Brain microvascular endothelial cell (primary cell): ENCODE measurements around the gene NEK7.

Experiments used
- DNase-seq: peaks from one replicate; pipeline ENCODE4 v3.0.0-alpha.2; 2020
- H3K27ac ChIP-seq: fragments of 250-450 bp; sonication (Bioruptor Pico); 2 replicates; pipeline ENCODE4 v1.5.1; 2020; ENCODE audit warnings: mild to moderate bottlenecking, moderate library complexity
- H3K27me3 ChIP-seq: fragments of 250-450 bp; sonication (Bioruptor Pico); replicated peaks from 2 replicates; pipeline ENCODE4 v1.5.1; 2020; ENCODE audit warnings: mild to moderate bottlenecking
- H3K36me3 ChIP-seq: fragments of 250-450 bp; sonication (Bioruptor Pico); replicated peaks from 2 replicates; pipeline ENCODE4 v1.5.1; 2020; ENCODE audit warnings: mild to moderate bottlenecking
- H3K4me3 ChIP-seq: 2 replicates; pipeline ENCODE4 v1.5.1; 2011; ENCODE audit warnings: low read depth, mild to moderate bottlenecking, control low read depth, low read length, moderate library complexity
- in situ Hi-C: cut with HindIII; loops from 2 replicates; pipeline ENCODE4 v1.10.0; 2017; ENCODE audit warnings: low sequenced_read_pairs, low pct_ligation_motif_present
- TF ChIP-seq, protein P1 (sequence below): IDR thresholded peaks from 2 replicates; pipeline ENCODE4 v1.5.1; 2011; ENCODE audit warnings: low read depth, mild to moderate bottlenecking, moderate library complexity, low read length, control low read depth, inconsistent platforms; ENCODE audit errors: missing control alignments

Gene NEK7

GRCh38 chr1:198161718-198162090 is 4.9 kb downstream of the NEK7 start:
- Histone ChIP-seq H3K4me3 (no peak overlapping the region), H3K36me3 (peaks cover 2% of the 10 kb centered on the region), H3K27ac (no peak overlapping the region), H3K27me3 (no peaks in the 10 kb centered on the region)
- DNase-seq, result no peak
- TF ChIP-seq, protein P1, sequence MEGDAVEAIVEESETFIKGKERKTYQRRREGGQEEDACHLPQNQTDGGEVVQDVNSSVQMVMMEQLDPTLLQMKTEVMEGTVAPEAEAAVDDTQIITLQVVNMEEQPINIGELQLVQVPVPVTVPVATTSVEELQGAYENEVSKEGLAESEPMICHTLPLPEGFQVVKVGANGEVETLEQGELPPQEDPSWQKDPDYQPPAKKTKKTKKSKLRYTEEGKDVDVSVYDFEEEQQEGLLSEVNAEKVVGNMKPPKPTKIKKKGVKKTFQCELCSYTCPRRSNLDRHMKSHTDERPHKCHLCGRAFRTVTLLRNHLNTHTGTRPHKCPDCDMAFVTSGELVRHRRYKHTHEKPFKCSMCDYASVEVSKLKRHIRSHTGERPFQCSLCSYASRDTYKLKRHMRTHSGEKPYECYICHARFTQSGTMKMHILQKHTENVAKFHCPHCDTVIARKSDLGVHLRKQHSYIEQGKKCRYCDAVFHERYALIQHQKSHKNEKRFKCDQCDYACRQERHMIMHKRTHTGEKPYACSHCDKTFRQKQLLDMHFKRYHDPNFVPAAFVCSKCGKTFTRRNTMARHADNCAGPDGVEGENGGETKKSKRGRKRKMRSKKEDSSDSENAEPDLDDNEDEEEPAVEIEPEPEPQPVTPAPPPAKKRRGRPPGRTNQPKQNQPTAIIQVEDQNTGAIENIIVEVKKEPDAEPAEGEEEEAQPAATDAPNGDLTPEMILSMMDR, result no peak
- in situ Hi-C loops, result no loop called here

- TF ChIP-seq, protein P1, result no peak
- Histone ChIP-seq H3K4me3 (no peak overlapping the region), H3K27ac (no peak overlapping the region), H3K36me3 (no peaks in the 10 kb centered on the region), H3K27me3 (no peaks in the 10 kb centered on the region)
- in situ Hi-C loops, result no loop called here
- DNase-seq, result no peak
Measured at GRCh38 chr1:198162091-198162767, 5.4 kb downstream of the NEK7 start.

DNA sequence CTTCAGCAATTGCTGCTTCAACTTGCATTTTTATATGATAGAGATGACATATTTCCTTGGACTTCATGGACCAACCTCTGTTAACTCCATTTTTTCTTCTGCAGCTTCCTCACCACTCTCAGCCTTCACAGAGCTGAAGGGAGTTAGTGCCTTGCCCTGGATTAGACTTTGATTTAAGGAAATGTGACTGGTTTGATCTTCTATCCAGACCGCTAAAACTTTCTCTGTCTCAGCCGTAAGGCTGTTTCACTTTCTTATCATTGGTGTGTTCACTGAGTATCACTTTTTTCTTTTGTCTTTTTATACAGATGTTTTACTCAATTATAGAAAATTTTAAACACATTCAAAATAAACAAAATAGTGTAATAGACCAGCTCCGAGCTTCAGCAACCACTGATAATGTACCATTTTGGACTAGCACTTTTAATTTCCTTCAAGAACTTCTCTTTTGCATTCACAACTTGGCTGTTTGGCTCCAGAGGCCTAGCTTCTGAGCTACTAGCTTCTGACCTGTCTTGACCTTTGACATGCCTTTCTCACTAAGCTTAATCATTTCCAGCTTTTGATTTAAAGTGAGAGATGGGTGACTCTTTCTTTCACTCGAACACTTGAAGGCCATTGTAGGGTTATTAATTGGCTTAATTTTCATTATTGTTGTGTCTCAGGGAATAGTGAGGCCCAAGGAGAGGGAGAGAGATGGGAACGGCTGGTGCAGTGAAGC is 9.3 kb downstream of the NEK7 start:
- H3K4me3 ChIP-seq, result no peak overlapping the region
- H3K27ac ChIP-seq, result no peak overlapping the region
- H3K27me3 ChIP-seq, result no peaks in the 10 kb centered on the region
- in situ Hi-C loops, result no loop called here
- TF ChIP-seq, protein P1, result no peak
- no peak for DNase-seq
- no peaks in the 10 kb centered on the region for H3K36me3 ChIP-seq

GRCh38 chr1:198166900-198167299 is 10.1 kb downstream of the NEK7 start:
- H3K4me3 ChIP-seq, result no peak overlapping the region
- no peaks in the 10 kb centered on the region for H3K36me3 ChIP-seq
- DNase-seq, result no peak
- in situ Hi-C loops, result no loop called here
- no peaks in the 10 kb centered on the region for H3K27me3 ChIP-seq
- TF ChIP-seq, protein P1, result no peak
- H3K27ac ChIP-seq, result peak overlapping the region; percentile 36

GRCh38 chr1:198167436-198167934 is 10.7 kb downstream of the NEK7 start:
- TF ChIP-seq, protein P1, result no peak
- Histone ChIP-seq H3K4me3 (no peak overlapping the region), H3K36me3 (no peaks in the 10 kb centered on the region), H3K27me3 (no peaks in the 10 kb centered on the region), H3K27ac (peak overlapping the region; percentile 36)
- DNase-seq, result peak; percentile 49
- in situ Hi-C loops, result no loop called here
